ENCODE results near the gene KIAA1217.

DNA sequence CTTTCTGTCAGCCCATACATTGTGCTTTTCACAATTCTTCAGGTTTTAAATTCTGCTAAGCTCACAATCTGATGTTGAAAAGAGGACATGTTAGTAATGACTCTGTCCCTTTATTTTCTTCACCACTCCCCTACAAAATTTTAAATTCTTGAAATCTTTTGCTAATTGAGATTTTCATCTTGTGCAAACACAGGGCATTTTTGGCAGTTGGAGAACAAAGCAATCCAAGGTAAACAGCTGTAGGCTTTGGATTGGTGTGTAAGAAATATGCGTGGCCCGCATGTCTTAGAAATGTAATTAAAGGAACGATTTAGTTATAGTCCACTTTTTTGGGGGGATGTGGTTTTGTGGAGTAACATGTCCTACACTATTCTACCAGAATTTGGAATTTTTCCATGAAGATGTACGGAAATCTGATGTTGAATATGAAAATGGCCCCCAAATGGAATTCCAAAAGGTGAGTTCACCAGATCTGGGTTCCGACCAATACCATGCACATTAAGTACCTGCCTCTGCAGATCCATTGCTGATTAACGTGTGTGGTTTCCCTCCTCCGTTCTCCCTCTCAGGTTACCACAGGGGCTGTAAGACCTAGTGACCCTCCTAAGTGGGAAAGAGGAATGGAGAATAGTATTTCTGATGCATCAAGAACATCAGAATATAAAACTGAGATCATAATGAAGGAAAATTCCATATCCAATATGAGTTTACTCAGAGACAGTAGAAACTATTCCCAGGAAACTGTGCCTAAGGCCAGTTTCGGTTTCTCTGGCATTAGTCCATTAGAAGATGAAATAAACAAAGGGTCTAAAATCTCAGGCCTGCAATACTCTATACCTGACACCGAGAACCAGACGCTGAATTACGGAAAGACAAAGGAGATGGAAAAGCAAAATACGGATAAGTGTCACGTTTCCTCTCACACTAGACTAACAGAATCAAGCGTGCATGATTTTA, 333.7 kb downstream of the KIAA1217 start:
- no peak for TF ChIP-seq POLR2A (IDR thresholded peaks at IDR 0.05)
- TF ChIP-seq, protein P1, sequence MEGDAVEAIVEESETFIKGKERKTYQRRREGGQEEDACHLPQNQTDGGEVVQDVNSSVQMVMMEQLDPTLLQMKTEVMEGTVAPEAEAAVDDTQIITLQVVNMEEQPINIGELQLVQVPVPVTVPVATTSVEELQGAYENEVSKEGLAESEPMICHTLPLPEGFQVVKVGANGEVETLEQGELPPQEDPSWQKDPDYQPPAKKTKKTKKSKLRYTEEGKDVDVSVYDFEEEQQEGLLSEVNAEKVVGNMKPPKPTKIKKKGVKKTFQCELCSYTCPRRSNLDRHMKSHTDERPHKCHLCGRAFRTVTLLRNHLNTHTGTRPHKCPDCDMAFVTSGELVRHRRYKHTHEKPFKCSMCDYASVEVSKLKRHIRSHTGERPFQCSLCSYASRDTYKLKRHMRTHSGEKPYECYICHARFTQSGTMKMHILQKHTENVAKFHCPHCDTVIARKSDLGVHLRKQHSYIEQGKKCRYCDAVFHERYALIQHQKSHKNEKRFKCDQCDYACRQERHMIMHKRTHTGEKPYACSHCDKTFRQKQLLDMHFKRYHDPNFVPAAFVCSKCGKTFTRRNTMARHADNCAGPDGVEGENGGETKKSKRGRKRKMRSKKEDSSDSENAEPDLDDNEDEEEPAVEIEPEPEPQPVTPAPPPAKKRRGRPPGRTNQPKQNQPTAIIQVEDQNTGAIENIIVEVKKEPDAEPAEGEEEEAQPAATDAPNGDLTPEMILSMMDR (IDR thresholded peaks at IDR 0.05) = no peak

Data from thyroid gland (tissue), 4 donors.